ENCODE data around the gene VWA5B2. TPM values are rescaled to one million over a fixed set of nuclear protein-coding genes. Genes with fewer than 3 reads are reported as not detected.

Gene VWA5B2
- total RNA-seq, 1 donor from 2014 or later = 0.25 TPM

DNA sequence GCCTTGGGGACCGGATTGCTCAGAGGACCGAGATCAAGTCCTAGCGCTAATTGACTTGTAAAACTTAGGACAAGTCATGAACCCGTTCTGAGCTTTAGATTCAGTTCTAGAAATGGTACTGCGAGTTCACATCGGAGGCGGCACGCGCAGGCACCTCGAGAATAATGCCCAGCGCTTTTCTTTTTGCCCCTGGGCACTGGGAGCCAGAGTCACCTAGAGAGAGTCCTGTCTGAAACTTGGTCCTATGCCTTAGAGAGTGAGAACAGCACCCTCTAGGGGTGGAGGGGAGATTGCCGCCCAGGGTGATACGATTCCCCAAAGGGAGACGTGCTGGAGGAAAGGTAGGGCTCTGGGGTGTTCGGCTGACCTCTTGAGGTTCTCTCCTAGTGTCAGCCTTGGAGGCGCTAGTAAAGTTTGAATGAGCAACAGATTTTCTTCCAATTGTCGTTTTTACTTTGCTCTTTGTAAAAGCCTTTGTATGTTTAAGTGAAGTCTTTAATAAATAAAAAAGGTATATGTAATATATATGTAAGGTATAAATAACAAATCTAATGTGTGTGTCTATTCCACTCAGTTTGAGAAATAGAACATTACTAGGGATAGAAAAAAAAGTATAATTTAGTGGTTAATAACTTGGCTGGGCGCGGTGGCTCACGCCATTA, 20.9 kb downstream of the VWA5B2 start:
- peak; percentile 89 for TF ChIP-seq CTCF (IDR thresholded peaks at IDR 0.05)
- peak; percentile 88 for DNase-seq (ENCODE audit: low spot score)
- H3K9me3 Mint-ChIP-seq (ENCODE audit: low read depth) = no peaks in the 10 kb centered on the region
- H3K4me3 Mint-ChIP-seq (ENCODE audit: unreplicated experiment) = peak overlapping the region; percentile 82
- peaks cover 6% of the 10 kb centered on the region for H3K4me1 Mint-ChIP-seq (ENCODE audit: low read depth)
- peak overlapping the region; percentile 96 for H3K27ac Mint-ChIP-seq (ENCODE audit: unreplicated experiment)
- no peaks in the 10 kb centered on the region for H3K27me3 Mint-ChIP-seq (ENCODE audit: low read depth)
- H3K36me3 Mint-ChIP-seq (ENCODE audit: low read depth) = peaks cover 2% of the 10 kb centered on the region

DNA sequence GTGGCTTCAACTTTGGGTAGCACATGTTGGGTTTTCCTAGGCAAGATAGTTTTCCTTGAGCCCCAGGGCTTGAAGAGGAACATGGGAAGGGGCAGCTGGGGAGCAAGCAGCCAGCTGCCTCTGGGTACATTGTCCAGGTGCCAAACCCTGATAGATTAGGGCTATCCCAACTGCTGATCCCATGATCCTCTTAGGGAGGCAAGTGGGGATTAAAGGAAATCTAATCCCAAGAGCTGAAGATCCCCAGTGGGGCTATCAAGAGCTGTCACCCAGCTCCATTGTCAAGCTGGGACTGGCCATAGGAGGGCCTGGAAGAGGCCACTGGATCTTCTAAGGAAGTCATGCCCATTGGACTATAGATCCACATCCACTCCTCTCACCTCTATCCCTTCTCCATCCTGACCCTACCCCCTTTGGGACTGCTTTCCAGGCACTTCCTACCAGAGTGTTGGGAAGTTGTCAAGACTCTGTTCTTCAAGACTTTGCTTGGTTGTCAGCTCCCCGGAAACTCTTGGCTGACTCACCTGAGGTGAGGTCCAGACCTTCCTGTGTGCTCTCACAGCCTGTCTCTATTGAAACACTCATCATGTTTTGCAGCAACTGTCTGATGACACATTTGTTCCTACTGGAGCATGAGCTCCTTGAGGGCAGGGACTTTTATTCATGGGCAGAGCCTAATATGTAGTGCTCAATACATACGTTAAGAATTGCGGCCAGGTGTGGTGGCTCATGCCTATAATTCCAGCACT, 26.1 kb downstream of the VWA5B2 start:
- Mint-ChIP-seq H3K36me3 (ENCODE audit: low read depth) (peaks cover 9% of the 10 kb centered on the region), H3K27me3 (ENCODE audit: low read depth) (peaks cover 3% of the 10 kb centered on the region), H3K4me3 (ENCODE audit: unreplicated experiment) (no peak overlapping the region), H3K27ac (ENCODE audit: unreplicated experiment) (no peak overlapping the region), H3K4me1 (ENCODE audit: low read depth) (peaks cover 7% of the 10 kb centered on the region), H3K9me3 (ENCODE audit: low read depth) (no peaks in the 10 kb centered on the region)
- DNase-seq (ENCODE audit: low spot score) = peak; percentile 26
- TF ChIP-seq CTCF (IDR thresholded peaks at IDR 0.05) = no peak

- no peaks in the 10 kb centered on the region for H3K9me3 Mint-ChIP-seq (ENCODE audit: low read depth)
- peaks cover 7% of the 10 kb centered on the region for H3K27me3 Mint-ChIP-seq (ENCODE audit: low read depth)
- TF ChIP-seq CTCF (IDR thresholded peaks at IDR 0.05) = no peak
- peaks cover 9% of the 10 kb centered on the region for H3K36me3 Mint-ChIP-seq (ENCODE audit: low read depth)
- H3K27ac Mint-ChIP-seq (ENCODE audit: unreplicated experiment) = no peak overlapping the region
- H3K4me1 Mint-ChIP-seq (ENCODE audit: low read depth) = peaks cover 17% of the 10 kb centered on the region
- no peak overlapping the region for H3K4me3 Mint-ChIP-seq (ENCODE audit: unreplicated experiment)
- DNase-seq (ENCODE audit: low spot score) = peak; percentile 82
Observed at GRCh38 chr3:184257083-184257915, 27.9 kb downstream of the VWA5B2 start.

GRCh38 chr3:184258926-184259325, 29.5 kb downstream of the VWA5B2 start:
- peak; percentile 48 for DNase-seq (ENCODE audit: low spot score)
- H3K4me3 Mint-ChIP-seq (ENCODE audit: unreplicated experiment) = no peak overlapping the region
- no peaks in the 10 kb centered on the region for H3K9me3 Mint-ChIP-seq (ENCODE audit: low read depth)
- peaks cover 11% of the 10 kb centered on the region for H3K27me3 Mint-ChIP-seq (ENCODE audit: low read depth)
- TF ChIP-seq CTCF (IDR thresholded peaks at IDR 0.05) = no peak
- peaks cover 21% of the 10 kb centered on the region for H3K4me1 Mint-ChIP-seq (ENCODE audit: low read depth)
- H3K27ac Mint-ChIP-seq (ENCODE audit: unreplicated experiment) = no peak overlapping the region
- peaks cover 9% of the 10 kb centered on the region for H3K36me3 Mint-ChIP-seq (ENCODE audit: low read depth)

GRCh38 chr3:184259396-184259877, 30.1 kb downstream of the VWA5B2 start:
- no peak overlapping the region for H3K27ac Mint-ChIP-seq (ENCODE audit: unreplicated experiment)
- peaks cover 21% of the 10 kb centered on the region for H3K4me1 Mint-ChIP-seq (ENCODE audit: low read depth)
- peaks cover 9% of the 10 kb centered on the region for H3K36me3 Mint-ChIP-seq (ENCODE audit: low read depth)
- peak; percentile 89 for DNase-seq (ENCODE audit: low spot score)
- H3K4me3 Mint-ChIP-seq (ENCODE audit: unreplicated experiment) = peak overlapping the region; percentile 50
- no peak for TF ChIP-seq CTCF (IDR thresholded peaks at IDR 0.05)
- peaks cover 11% of the 10 kb centered on the region for H3K27me3 Mint-ChIP-seq (ENCODE audit: low read depth)
- no peaks in the 10 kb centered on the region for H3K9me3 Mint-ChIP-seq (ENCODE audit: low read depth)

Measured in chondrocyte (in vitro differentiated cells).